Gastroesophageal sphincter (tissue), 4 donors: ENCODE measurements around the gene ZNF594. TPM values are rescaled to one million over a fixed set of nuclear protein-coding genes. Genes with fewer than 3 reads are reported as not detected.
"Not testable (repeated sequence)": the region's sequence is repeated elsewhere in the genome, so short reads cannot be mapped to it uniquely, and the experiment has no call there.

ENCODE experiments used
- ATAC-seq: fragments of 150-250 bp; one replicate; pipeline ENCODE4 v1.9.1; 2016; ENCODE audit warnings: mild to moderate bottlenecking, moderate library complexity
- H3K27ac ChIP-seq, 4 donors: fragments of 200-600 bp; sonication (generic) in 3 of 4; 1 replicate in 3 of 4; 2 replicates in 1 of 4; pipeline ENCODE4 v1.5.1; 2016 to 2019
- H3K27me3 ChIP-seq: fragments of 200-600 bp; sonication (generic); one replicate; pipeline ENCODE4 v1.5.1; 2019
- H3K36me3 ChIP-seq, 2 donors: fragments of 200-600 bp; sonication (generic); one replicate each; pipeline ENCODE4 v1.5.1; 2019; ENCODE audit warnings: control low read depth in 1 of 2
- H3K4me1 ChIP-seq, 3 donors: fragments of 200-600 bp; sonication (generic); 1 replicate in 2 of 3; 2 replicates in 1 of 3; pipeline ENCODE4 v1.5.1; 2016 to 2019; ENCODE audit warnings: control low read depth in 2 of 3
- H3K4me3 ChIP-seq, 2 donors: fragments of 200-600 bp; sonication (generic); one replicate each; pipeline ENCODE4 v1.5.1; 2019; ENCODE audit warnings: mild to moderate bottlenecking in 1 of 2, moderate library complexity in 1 of 2
- H3K9me3 ChIP-seq, 3 donors: fragments of 200-600 bp; sonication (generic); one replicate each; pipeline ENCODE4 v1.5.1; 2017 to 2019; ENCODE audit warnings: control low read depth in 2 of 3
- CTCF ChIP-seq, 4 experiments: fragments of 200-600 bp in 2 of 4; fragments of 450-650 bp in 2 of 4; sonication (generic) in 1 of 4; IDR thresholded peaks; one replicate each; pipeline ENCODE4 v1.5.1; 2017 to 2019; ENCODE audit warnings: antibody characterized with exemption in 4 of 4, mild to moderate bottlenecking in 2 of 4, moderate library complexity in 2 of 4
- EP300 ChIP-seq: sonication (generic); formaldehyde crosslinking; IDR thresholded peaks from one replicate; pipeline ENCODE4 v1.6.1; 2017; ENCODE audit warnings: antibody characterized with exemption, mild to moderate bottlenecking
- POLR2A ChIP-seq, 2 donors: fragments of 450-650 bp; IDR thresholded peaks; one replicate each; pipeline ENCODE4 v1.6.1; 2017; ENCODE audit warnings: antibody characterized with exemption in 2 of 2, mild to moderate bottlenecking in 2 of 2, moderate library complexity in 1 of 2
- POLR2AphosphoS5 ChIP-seq: sonication (generic); formaldehyde crosslinking; IDR thresholded peaks from one replicate; pipeline ENCODE4 v1.6.1; 2017; ENCODE audit warnings: antibody characterized with exemption
- WGBS, 2 donors: methylation state at CpG; one replicate each; pipeline ENCODE4 v1.1.5; 2018; ENCODE audit warnings: low coverage in 1 of 2; 5-methylcytosine and 5-hydroxymethylcytosine counted together
- total RNA-seq, 4 donors: library from RNA; depleted of rRNA; stranded (reverse); fragments of >200 nt; gene quantifications; one replicate each; pipeline ENCODE4 v1.1.0, GENCODE V29; 2016

ZNF594 gene
- total RNA-seq, 4 donors from 2014 or later = 8.4 to 21.3 (median 10.7) TPM

GRCh38 chr17:5182597-5183409 is 8.9 kb downstream of the ZNF594 start:
- 85 to 97% methylated on average over 3 to 6 of the region's 6 CpGs for WGBS, 2 donors
- Histone ChIP-seq H3K4me1 (no peaks in the 10 kb centered on the region), H3K36me3 (peaks cover 0 to 59% of the 10 kb centered on the region in 2 donors), H3K4me3 (no peak overlapping the region), H3K27ac (no peak overlapping the region), H3K9me3 (peaks cover 25 to 98% (median 28%) of the 10 kb centered on the region in 3 donors), H3K27me3 (no peaks in the 10 kb centered on the region)
- TF ChIP-seq CTCF (IDR thresholded peaks at IDR 0.05) = no peak
- TF ChIP-seq POLR2AphosphoS5 = no peak
- no peak for TF ChIP-seq EP300
- TF ChIP-seq POLR2A (IDR thresholded peaks at IDR 0.05) = no peak
- ATAC-seq = no peak

- no peak for ATAC-seq
- Histone ChIP-seq H3K36me3 (peaks cover 0 to 58% of the 10 kb centered on the region in 2 donors), H3K4me3 (no peak overlapping the region), H3K4me1 (no peaks in the 10 kb centered on the region), H3K27ac (no peak overlapping the region), H3K27me3 (no peaks in the 10 kb centered on the region), H3K9me3 (peaks cover 25 to 100% (median 26%) of the 10 kb centered on the region in 3 donors)
- TF ChIP-seq EP300 = no peak
- no peak for TF ChIP-seq POLR2AphosphoS5
- no peak for TF ChIP-seq CTCF (IDR thresholded peaks at IDR 0.05)
- TF ChIP-seq POLR2A (IDR thresholded peaks at IDR 0.05) = no peak
- 94 to 98% methylated on average over 9 to 10 of the region's 10 CpGs for WGBS, 2 donors
These were observed 10.0 kb downstream of the ZNF594 start for GRCh38 chr17:5181509-5182305.

- Histone ChIP-seq H3K9me3 (peaks cover 18 to 99% (median 25%) of the 10 kb centered on the region in 3 donors), H3K4me3 (no peak overlapping the region), H3K4me1 (no peaks in the 10 kb centered on the region), H3K27ac (no peak overlapping the region), H3K36me3 (peaks cover 0 to 51% of the 10 kb centered on the region in 2 donors), H3K27me3 (no peaks in the 10 kb centered on the region)
- TF ChIP-seq POLR2A (IDR thresholded peaks at IDR 0.05) (no peak), POLR2AphosphoS5 (no peak), CTCF (IDR thresholded peaks at IDR 0.05) (no peak), EP300 (no peak)
- 98 to 100% methylated on average over 4 to 6 of the region's 12 CpGs for WGBS, 2 donors
- ATAC-seq = no peak
These were observed 12.7 kb downstream of the ZNF594 start for GRCh38 chr17:5179003-5179402.

- not testable (repeated sequence) for H3K4me1 ChIP-seq, H3K27ac ChIP-seq, ATAC-seq, H3K27me3 ChIP-seq, H3K4me3 ChIP-seq
- Histone ChIP-seq H3K9me3 (peaks cover under 1 to 77% (median 3%) of the 10 kb centered on the region in 3 donors), H3K36me3 (peaks cover 0 to 39% of the 10 kb centered on the region in 2 donors)
- 93% methylated on average over 6 of the region's 7 CpGs; no CpG with 5 or more reads in 1 of the 2 donors for WGBS, 2 donors
These were observed 16.6 kb downstream of the ZNF594 start for GRCh38 chr17:5175027-5175426.

- H3K36me3 ChIP-seq, H3K9me3 ChIP-seq, H3K4me1 ChIP-seq, ATAC-seq, H3K27me3 ChIP-seq, H3K4me3 ChIP-seq, H3K27ac ChIP-seq: not testable (repeated sequence)
- WGBS, 2 donors = 70 to 80% methylated on average over 3 of the region's 7 CpGs
These were observed 25.7 kb downstream of the ZNF594 start for GRCh38 chr17:5165791-5166564.
